ENCODE results near the gene RAB40B.
"Not testable (repeated sequence)": the region's sequence is repeated elsewhere in the genome, so short reads cannot be mapped to it uniquely, and the experiment has no call there.

Gene RAB40B

GRCh38 chr17:82698065-82698973, at the start of gene RAB40B:
RAB40B (minus strand) TSS chr17:82698698; CDS start chr17:82698596, 102 bp downstream.
- peak; percentile 99 for DNase-seq (ENCODE audit: low read depth)
- TF ChIP-seq CTCF (IDR thresholded peaks at IDR 0.05; ENCODE audit: low read length, missing control alignments) = no peak
- H3K4me3 ChIP-seq (replicated peaks; ENCODE audit: low read depth, low read length) = peak within 1 kb of the TSS; percentile 64

GRCh38 chr17:82745524-82745923, 47.0 kb upstream of the RAB40B start:
- no peak overlapping the region for H3K4me3 ChIP-seq (replicated peaks; ENCODE audit: low read depth, low read length)
- TF ChIP-seq CTCF (IDR thresholded peaks at IDR 0.05; ENCODE audit: low read length, missing control alignments) = no peak

GRCh38 chr17:82744736-82745135, 46.2 kb upstream of the RAB40B start:
- DNase-seq (ENCODE audit: low read depth); H3K4me3 ChIP-seq (replicated peaks; ENCODE audit: low read depth, low read length): not testable (repeated sequence)

More at GRCh38 chr17:82745524-82745923, 47.0 kb upstream of the RAB40B start:
- no peak for DNase-seq (ENCODE audit: low read depth)

- TF ChIP-seq CTCF (IDR thresholded peaks at IDR 0.05; ENCODE audit: low read length, missing control alignments) = no peak
- H3K4me3 ChIP-seq (replicated peaks; ENCODE audit: low read depth, low read length) = no peak overlapping the region
- no peak for DNase-seq (ENCODE audit: low read depth)
These were observed 45.1 kb upstream of the RAB40B start for GRCh38 chr17:82743344-82744219.

GRCh38 chr17:82740906-82741759, 42.6 kb upstream of the RAB40B start:
- no peak for TF ChIP-seq CTCF (IDR thresholded peaks at IDR 0.05; ENCODE audit: low read length, missing control alignments)
- DNase-seq (ENCODE audit: low read depth) = no peak
- H3K4me3 ChIP-seq (replicated peaks; ENCODE audit: low read depth, low read length) = no peak overlapping the region

- TF ChIP-seq CTCF (IDR thresholded peaks at IDR 0.05; ENCODE audit: low read length, missing control alignments) = no peak
- DNase-seq (ENCODE audit: low read depth) = peak; percentile 57
- no peak overlapping the region for H3K4me3 ChIP-seq (replicated peaks; ENCODE audit: low read depth, low read length)
These were observed 39.7 kb upstream of the RAB40B start for GRCh38 chr17:82737967-82738877.
